UCSD-AML1 (cell line): Measurements from ENCODE around the gene TBC1D5.

Experiments used
- DNase-seq: peaks from one replicate; lab custom pipeline; 2025; ENCODE audit not compliant: unreplicated experiment; lab: John Stamatoyannopoulos, UW

Gene TBC1D5

DNA sequence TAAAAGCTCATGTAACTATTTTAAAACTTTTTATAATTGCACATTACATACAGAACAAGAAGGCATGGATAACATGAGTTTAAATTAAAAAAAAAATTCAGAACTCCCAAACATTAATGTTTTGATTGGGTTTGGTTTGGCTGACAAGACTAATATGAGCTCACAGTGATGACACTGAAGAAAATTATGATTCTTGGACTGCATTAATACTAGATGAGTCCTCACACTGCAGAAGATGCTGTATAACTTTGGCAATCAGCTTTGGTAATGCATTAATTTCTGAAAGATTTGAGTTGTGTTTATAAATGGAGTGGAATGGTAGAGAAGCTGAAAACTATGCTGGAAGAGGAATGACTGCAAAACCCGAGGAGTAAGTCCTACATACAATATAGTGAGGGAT lies 498.8 kb downstream of the TBC1D5 start:
- no peak for DNase-seq

DNA sequence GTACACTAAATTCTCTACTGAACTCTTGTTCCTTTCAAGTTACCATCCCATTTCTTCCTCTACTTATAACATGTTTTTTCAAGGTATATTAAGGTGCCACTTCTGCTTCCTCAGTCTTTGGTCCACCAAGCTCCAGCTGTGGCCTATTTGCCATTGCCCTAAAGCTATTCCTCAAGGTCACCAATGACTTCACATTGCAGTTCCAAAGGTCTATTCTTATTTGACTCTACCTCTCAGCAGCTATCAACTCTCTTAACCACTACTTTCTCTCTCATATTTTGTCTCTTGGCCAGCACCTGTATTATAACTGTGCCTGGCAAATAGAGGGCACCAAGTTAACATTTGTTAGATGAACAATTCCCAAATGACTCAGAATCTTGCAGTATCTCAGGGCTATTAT lies 503.0 kb downstream of the TBC1D5 start:
- no peak for DNase-seq

- DNase-seq, result no peak
These were observed 504.4 kb downstream of the TBC1D5 start for GRCh38 chr3:17238023-17238422.

GRCh38 chr3:17235310-17235709 lies 507.1 kb downstream of the TBC1D5 start:
- no peak for DNase-seq

- DNase-seq, result no peak
These were observed 508.0 kb downstream of the TBC1D5 start for GRCh38 chr3:17234382-17234781.

GRCh38 chr3:17233398-17233800 lies 509.0 kb downstream of the TBC1D5 start:
- no peak for DNase-seq

GRCh38 chr3:17232442-17232841 lies 510.0 kb downstream of the TBC1D5 start:
- DNase-seq, result no peak

- no peak for DNase-seq
These were observed 510.7 kb downstream of the TBC1D5 start for GRCh38 chr3:17231537-17232261.

DNA sequence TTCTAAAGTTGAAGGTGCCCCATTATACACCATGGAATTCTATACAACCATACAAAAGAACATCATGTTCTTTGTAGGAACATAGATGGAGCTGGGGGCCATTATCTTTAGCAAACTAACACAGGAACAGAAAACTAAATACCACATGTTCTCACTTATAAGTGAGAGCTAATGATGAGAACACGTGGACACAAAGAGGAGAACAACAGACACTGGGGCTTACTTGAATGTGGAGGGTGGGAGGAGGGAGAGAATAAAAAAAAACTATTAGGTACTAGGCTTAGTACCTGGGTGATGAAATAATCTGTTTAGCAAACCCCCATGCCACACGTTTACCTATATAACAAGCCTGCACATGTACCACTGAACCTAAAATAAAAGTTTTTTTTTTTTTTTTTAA lies 515.0 kb downstream of the TBC1D5 start:
- no peak for DNase-seq

DNA sequence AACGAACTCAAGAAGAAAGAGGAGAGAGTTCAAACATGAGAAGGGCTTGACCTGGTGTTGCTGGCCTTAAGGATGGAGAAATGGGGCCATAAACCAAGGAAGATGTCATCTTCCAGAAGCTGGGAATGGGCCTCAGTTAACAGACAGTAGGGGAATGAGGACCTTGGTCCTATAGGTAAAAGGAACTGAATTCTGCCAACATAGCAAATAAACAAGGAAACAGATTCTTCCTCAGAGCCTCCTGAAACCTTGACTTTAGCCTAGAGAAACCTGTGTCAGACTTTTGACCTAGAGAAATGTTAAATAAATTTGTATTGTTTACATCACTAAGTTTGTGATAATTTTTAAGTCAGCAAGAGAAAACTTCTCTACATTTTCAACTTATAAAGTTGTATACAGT lies 520.9 kb downstream of the TBC1D5 start:
- DNase-seq, result no peak

- no peak for DNase-seq
These were observed 522.8 kb downstream of the TBC1D5 start for GRCh38 chr3:17219593-17219992.

- no peak for DNase-seq
These were observed 523.8 kb downstream of the TBC1D5 start for GRCh38 chr3:17218587-17218986.

- no peak for DNase-seq
These were observed 524.8 kb downstream of the TBC1D5 start for GRCh38 chr3:17217588-17217987.

GRCh38 chr3:17213102-17213501 lies 529.3 kb downstream of the TBC1D5 start:
- DNase-seq, result no peak

GRCh38 chr3:17207979-17208378 lies 534.5 kb downstream of the TBC1D5 start:
- DNase-seq, result no peak

- no peak for DNase-seq
These were observed 535.4 kb downstream of the TBC1D5 start for GRCh38 chr3:17207019-17207418.

DNA sequence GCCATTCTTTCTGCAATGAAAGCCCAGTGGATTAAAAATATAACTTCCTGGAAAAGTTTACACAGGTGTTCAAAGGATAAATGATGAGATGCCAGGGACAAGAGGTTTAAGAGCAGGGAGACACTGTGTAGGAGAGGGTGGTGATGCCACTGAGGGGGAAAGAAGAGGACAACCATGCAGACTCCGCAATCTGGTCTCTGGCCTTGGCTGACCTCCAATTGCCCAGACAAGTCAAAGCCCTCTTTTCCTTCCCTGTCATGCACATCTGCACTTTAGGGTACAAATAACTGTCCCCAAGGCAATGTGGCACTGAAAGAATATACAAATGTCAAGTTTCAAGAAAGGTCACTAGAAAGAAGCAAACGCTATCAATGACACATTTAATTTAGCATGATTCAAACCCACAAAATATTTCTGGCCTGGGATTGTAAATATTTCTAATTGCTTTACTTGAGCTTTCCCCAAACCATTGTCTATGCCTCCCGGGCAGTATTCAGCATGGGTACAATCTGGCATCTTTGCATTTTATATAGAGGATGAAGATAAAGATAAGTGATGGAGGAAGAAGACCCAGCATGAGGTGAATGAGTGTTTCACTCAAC lies 538.3 kb downstream of the TBC1D5 start:
- no peak for DNase-seq

DNA sequence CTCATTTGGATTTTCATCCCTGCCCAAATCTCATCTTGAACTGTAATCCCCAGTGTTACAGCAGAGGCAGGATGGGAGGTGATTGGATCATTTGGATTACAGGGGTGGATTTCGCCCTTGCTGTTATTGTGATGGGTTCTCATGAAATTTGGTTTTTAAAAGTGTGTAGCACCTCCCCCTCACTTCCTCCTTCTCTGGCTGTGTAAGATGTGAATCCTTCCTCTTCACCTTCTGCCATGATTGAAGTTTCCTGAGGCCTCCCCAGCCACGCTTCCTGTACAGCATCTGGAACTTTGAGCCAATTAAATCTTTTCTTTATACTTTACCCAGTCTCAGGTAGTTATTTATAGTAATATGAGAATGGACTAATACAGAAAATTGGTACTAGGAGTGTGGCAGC lies 540.9 kb downstream of the TBC1D5 start:
- no peak for DNase-seq

DNA sequence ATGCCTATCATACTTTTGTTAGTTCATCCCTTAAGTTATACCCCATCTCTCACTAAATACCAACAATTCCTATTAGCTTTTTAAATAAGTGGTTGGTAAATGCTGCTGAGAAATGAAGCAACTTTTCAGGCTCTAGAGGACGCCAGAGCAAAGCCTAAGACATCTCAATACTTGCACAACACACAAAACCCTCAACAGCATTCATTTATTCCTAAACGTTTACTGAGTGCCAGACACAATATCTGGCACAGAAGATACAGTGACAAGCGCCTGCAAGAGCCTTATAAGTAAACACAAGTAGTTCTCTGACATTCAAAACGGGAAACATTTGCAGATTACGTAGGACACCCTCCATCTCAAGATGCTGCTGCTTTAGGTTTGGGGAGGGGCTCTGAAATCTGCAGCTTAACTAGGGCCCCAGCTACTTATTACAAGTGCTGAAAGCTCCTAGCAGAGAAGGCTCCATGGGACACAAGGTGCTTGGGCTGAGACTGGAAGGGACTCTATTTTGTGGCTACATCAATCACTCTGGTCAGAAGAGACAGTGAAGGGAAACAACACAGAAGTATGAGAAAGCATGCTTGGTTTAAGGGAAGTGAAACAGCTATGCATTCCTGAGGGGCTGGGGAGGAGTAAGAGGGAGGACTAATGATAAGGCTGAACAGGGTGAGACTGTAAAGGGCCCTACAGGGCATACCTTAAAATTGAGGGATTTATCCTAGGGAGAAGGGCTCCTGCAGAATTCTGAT lies 546.4 kb downstream of the TBC1D5 start:
- no peak for DNase-seq

- DNase-seq, result no peak
These were observed 547.2 kb downstream of the TBC1D5 start for GRCh38 chr3:17195192-17195611.

DNA sequence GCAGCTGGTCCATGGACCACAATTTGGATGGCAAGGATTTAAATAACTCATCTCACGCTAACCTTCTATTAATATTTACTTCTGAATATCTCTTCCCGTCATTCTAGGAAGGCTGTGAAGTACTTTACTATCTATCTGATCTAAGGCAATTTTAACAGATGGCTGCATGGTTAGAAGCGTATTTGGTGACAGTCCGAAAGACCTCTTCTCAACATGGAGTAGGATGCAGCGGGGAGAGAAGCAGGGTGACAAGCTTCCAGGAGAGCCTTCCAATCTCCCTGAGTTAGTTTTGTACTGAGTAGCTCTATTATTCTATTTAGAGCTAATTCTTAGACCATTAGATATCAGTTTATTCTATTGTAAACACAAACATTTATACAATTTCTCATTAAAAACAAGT lies 548.3 kb downstream of the TBC1D5 start:
- no peak for DNase-seq

- no peak for DNase-seq
These were observed 549.4 kb downstream of the TBC1D5 start for GRCh38 chr3:17192995-17193394.
